ENCODE results near the gene PSMB7.

Gene PSMB7

GRCh38 chr9:124315882-124316281 lies 99.4 kb downstream of the PSMB7 start:
- H3K4me3 ChIP-seq, result no peak overlapping the region
- H3K27ac ChIP-seq, result no peak overlapping the region

DNA sequence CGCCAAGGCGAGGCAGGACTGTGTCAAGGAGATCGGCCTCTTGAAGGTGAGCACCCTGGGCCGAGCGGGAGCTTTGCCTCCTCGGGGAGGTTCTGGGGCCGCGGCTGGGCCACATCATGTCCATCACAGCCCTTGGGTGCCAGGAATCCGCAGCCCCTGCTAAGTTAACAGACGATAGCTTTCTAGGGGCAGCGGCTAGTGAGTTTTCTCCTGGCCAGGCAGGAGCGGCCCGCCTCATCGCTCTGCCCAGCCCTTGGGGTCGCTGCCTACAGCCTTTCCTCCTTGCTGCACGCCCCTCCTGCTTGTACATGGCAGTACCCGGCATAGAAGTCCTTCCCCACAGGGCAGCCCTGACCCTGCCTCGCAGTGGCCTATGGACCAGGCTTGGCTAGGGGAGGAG lies 101.3 kb downstream of the PSMB7 start:
- Histone ChIP-seq H3K27ac (no peak overlapping the region), H3K4me3 (no peak overlapping the region)

DNA sequence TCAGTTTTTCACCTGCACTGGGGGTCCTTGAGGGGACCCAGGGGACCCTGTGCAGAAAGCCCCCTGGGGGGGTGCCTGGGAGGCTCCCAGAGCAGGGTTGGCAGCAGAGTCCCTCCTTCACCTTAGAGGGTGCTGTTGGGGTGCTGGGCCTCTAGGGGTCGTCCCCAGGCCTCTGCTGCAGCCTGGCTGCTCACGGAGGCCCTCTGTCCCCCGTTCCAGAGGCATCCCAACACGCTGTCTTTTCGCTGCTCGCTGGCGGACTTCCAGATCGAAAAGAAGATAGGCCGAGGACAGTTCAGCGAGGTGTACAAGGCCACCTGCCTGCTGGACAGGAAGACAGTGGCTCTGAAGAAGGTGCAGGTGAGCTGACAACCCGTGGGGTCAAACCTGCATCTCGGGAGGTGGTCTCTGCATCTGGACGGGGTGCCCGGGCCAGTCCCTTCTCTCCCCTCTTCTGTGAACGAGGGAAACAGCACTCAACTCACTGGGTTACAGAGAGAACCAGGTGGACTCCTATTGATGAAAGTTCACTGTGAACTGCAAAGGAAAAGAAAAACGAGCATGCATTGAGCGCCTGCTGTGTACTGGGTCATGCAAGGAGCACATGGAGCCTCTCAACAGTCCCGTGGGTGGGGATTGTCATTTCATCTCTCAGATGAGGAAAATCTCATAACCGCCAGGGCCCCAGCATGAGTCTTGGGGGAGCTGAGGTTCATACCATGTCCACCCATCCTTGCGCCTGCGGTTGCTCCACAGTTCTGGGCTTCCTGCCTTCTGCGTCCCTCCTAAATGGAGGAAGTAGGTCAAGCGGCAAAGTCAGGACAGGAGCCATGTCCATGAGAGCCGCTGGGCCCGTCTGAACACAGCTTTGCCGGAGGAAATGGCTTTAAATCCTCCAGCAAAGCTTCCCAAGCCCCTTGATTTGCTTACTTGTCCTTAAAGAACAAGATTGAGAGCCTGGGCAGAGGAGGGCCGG lies 102.7 kb downstream of the PSMB7 start:
- Histone ChIP-seq H3K27ac (no peak overlapping the region), H3K4me3 (no peak overlapping the region)

DNA sequence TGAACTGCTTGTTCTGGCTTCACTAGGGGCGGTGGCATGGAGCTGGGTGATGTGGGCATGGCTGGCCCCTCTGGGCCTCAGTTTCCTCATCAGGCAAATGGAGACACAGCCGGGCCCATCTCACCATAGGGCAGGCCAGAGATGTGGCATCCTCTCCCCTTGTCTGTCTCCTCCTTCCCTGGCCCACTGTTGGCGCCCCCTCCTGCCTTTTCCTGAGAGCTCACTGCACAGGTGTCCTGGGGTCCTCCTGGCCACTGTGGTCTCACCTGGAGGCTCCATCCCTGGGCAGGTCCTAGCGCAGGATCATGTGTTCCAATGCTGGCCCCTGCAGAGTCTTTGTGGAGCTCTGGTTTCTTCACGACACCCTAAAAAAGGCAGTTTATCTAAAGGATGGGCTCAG lies 104.0 kb downstream of the PSMB7 start:
- no peak overlapping the region for H3K4me3 ChIP-seq
- no peak overlapping the region for H3K27ac ChIP-seq

DNA sequence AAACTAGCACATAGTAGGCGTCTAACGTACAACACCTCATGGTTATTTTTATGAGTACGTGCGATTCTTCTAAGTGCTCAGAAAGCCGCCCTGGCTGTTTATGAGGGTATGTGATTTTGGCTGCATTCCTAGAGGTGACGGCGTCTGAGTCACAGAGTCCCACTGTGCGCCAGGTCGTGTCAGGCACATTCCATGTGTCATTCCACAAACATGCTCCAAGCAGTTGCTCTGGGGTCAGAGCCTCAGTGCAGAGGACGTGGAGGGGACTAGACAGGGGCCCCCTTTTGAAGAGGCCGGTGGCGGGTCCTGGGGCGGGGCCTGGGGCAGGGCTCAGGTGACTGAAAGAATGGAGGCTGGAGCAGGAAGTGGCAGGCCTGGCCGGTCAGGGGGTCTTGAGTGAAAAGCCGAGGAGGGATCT lies 105.6 kb downstream of the PSMB7 start:
- Histone ChIP-seq H3K27ac (no peak overlapping the region), H3K4me3 (no peak overlapping the region)

GRCh38 chr9:124308606-124309491 lies 106.4 kb downstream of the PSMB7 start:
- Histone ChIP-seq H3K4me3 (no peak overlapping the region), H3K27ac (no peak overlapping the region)

- Histone ChIP-seq H3K27ac (no peak overlapping the region), H3K4me3 (no peak overlapping the region)
Measured at GRCh38 chr9:124307379-124308030, 107.7 kb downstream of the PSMB7 start.

DNA sequence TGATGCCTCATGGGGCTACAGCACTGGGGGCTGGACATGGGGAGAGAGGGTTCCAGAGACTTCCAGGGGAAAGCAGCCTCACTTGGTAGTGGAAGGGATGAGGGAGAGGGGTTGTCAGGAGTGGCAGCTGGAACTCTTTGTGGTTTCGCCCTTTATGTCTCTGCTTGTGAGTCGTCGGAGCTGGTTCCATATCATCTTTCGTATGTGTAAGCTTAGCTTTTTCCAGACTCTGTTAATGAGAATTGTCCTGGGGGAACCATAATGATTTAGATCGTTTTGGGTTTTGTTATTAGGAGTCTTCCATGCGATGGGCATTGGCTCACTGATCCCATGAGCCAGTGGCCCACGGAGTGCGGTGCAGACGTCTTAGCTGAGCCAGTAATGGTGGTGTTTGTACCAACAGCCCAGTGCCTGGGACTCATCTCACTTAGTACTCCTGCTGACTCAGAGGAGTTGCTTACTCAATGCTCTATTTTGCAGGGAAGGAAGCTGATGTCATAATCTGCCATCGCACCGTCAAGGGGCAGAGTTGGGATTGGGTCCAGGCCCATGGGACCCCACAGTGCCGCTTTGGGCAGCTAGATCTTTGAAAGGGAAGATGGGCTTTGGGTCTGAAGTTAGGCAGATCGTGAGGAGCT lies 109.0 kb downstream of the PSMB7 start:
- no peak overlapping the region for H3K4me3 ChIP-seq
- H3K27ac ChIP-seq, result peak overlapping the region in 1 of 21 experiments; percentile 28

- no peak overlapping the region for H3K27ac ChIP-seq
- H3K4me3 ChIP-seq, result no peak overlapping the region
Measured at GRCh38 chr9:124304285-124304684, 111.0 kb downstream of the PSMB7 start.

DNA sequence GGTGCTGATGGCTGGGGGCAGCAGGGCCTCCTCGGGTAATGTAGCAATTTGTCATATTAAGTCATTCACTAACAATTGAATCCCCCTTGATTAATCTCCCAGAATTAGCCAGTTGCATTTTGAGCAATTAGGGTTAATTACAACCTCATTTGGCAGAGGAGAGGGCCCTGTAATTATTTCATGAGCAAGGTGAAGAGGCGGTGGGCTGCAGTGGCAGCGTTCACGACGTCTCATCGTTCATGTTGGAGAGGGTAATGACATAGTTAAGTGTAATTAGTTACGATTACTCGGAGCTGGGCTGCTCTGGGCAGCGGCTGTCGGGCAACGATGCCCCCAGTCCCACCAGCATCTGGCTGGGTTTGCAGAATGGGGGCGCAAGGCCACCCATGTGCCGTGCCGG lies 111.5 kb downstream of the PSMB7 start:
- H3K4me3 ChIP-seq, result no peak overlapping the region
- H3K27ac ChIP-seq, result no peak overlapping the region

Measured in skin epidermis (tissue), 12 donors.